Measurements from ENCODE around the gene EIF5.

Gene EIF5

GRCh38 chr14:103348154-103348553, 14.1 kb downstream of the EIF5 start:
- CTCF ChIA-PET: interaction anchor here (1.0 kb wide), 1 partner anchor 14 kb away, joined by 3 read pairs; no protein-coding TSS in a partner anchor
- Histone ChIP-seq H3K27ac (ENCODE audit: extremely low read depth, low read depth, low read length) (no peak overlapping the region), H3K4me3 (ENCODE audit: low read depth, low read length) (no peak overlapping the region), H3K9me3 (ENCODE audit: control insufficient read depth, insufficient read depth, low read depth, low read length) (no peaks in the 10 kb centered on the region), H3K4me1 (ENCODE audit: control insufficient read depth, insufficient read depth, low read length) (no peaks in the 10 kb centered on the region), H3K36me3 (ENCODE audit: control insufficient read depth in 2 of 2, insufficient read depth in 1 of 2, low read length in 2 of 2) (peaks cover 0 to 14% of the 10 kb centered on the region in 2 experiments; a peak in 1 of 3 replicates)
- TF ChIP-seq ZNF704 (tag by site-specific recombination; IDR thresholded peaks at IDR 0.05): no peak
- peak; percentile 74 for TF ChIP-seq ZFP69B (tag by site-specific recombination; IDR thresholded peaks at IDR 0.05)
- peak; percentile 42; the same call in 1 of the 2 replicates for TF ChIP-seq ZNF600 (tag by site-specific recombination; IDR thresholded peaks at IDR 0.05)
- peak; percentile 34 for TF ChIP-seq ZFHX2 (tag by site-specific recombination; conservative IDR thresholded peaks at IDR 0.05)
- peak; percentile 63 for TF ChIP-seq PRDM10 (tag by site-specific recombination; IDR thresholded peaks at IDR 0.05)
- TF ChIP-seq, protein P1, sequence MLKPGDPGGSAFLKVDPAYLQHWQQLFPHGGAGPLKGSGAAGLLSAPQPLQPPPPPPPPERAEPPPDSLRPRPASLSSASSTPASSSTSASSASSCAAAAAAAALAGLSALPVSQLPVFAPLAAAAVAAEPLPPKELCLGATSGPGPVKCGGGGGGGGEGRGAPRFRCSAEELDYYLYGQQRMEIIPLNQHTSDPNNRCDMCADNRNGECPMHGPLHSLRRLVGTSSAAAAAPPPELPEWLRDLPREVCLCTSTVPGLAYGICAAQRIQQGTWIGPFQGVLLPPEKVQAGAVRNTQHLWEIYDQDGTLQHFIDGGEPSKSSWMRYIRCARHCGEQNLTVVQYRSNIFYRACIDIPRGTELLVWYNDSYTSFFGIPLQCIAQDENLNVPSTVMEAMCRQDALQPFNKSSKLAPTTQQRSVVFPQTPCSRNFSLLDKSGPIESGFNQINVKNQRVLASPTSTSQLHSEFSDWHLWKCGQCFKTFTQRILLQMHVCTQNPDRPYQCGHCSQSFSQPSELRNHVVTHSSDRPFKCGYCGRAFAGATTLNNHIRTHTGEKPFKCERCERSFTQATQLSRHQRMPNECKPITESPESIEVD (tag by site-specific recombination; IDR thresholded peaks at IDR 0.05): peak; percentile 34; the same call in 1 of the 2 replicates
- TF ChIP-seq, protein P2, sequence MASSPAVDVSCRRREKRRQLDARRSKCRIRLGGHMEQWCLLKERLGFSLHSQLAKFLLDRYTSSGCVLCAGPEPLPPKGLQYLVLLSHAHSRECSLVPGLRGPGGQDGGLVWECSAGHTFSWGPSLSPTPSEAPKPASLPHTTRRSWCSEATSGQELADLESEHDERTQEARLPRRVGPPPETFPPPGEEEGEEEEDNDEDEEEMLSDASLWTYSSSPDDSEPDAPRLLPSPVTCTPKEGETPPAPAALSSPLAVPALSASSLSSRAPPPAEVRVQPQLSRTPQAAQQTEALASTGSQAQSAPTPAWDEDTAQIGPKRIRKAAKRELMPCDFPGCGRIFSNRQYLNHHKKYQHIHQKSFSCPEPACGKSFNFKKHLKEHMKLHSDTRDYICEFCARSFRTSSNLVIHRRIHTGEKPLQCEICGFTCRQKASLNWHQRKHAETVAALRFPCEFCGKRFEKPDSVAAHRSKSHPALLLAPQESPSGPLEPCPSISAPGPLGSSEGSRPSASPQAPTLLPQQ (tag by site-specific recombination; IDR thresholded peaks at IDR 0.05): peak; percentile 71
- TF ChIP-seq, protein P3, sequence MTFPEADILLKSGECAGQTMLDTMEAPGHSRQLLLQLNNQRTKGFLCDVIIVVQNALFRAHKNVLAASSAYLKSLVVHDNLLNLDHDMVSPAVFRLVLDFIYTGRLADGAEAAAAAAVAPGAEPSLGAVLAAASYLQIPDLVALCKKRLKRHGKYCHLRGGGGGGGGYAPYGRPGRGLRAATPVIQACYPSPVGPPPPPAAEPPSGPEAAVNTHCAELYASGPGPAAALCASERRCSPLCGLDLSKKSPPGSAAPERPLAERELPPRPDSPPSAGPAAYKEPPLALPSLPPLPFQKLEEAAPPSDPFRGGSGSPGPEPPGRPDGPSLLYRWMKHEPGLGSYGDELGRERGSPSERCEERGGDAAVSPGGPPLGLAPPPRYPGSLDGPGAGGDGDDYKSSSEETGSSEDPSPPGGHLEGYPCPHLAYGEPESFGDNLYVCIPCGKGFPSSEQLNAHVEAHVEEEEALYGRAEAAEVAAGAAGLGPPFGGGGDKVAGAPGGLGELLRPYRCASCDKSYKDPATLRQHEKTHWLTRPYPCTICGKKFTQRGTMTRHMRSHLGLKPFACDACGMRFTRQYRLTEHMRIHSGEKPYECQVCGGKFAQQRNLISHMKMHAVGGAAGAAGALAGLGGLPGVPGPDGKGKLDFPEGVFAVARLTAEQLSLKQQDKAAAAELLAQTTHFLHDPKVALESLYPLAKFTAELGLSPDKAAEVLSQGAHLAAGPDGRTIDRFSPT (tag by site-specific recombination; IDR thresholded peaks at IDR 0.05): no peak
- TF ChIP-seq ZNF248 (tag by site-specific recombination; IDR thresholded peaks at IDR 0.05): no peak
- POLR2A ChIA-PET: no interaction called here

DNA sequence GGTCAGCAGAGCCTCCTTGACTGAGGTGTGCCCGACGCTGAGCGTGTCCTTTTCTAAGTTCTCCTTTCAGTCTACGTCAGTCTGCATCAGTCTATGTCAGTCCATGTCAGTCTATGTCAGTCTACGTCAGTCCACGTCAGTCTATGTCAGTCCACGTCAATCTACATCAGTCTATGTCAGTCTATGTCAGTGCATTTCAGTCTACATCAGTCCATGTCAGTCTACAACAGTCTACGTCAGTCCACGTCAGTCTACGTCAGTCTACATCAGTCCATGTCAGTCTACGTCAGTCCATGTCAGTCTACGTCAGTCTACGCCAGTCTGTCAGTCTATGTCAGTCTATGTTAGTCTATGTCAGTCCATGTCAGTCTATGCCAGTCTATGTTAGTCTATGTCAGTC, 15.9 kb downstream of the EIF5 start:
- ChIA-PET CTCF (interaction anchor here (0.9 to 1.5 kb wide), 2 partner anchors 41 to 149 kb away, joined by 4 to 6 read pairs; no protein-coding TSS in a partner anchor), POLR2A (no interaction called here)
- H3K9me3 ChIP-seq (ENCODE audit: control insufficient read depth, insufficient read depth, low read depth, low read length): no peaks in the 10 kb centered on the region
- no peak overlapping the region for H3K4me3 ChIP-seq (ENCODE audit: low read depth, low read length)
- TF ChIP-seq, protein P4, sequence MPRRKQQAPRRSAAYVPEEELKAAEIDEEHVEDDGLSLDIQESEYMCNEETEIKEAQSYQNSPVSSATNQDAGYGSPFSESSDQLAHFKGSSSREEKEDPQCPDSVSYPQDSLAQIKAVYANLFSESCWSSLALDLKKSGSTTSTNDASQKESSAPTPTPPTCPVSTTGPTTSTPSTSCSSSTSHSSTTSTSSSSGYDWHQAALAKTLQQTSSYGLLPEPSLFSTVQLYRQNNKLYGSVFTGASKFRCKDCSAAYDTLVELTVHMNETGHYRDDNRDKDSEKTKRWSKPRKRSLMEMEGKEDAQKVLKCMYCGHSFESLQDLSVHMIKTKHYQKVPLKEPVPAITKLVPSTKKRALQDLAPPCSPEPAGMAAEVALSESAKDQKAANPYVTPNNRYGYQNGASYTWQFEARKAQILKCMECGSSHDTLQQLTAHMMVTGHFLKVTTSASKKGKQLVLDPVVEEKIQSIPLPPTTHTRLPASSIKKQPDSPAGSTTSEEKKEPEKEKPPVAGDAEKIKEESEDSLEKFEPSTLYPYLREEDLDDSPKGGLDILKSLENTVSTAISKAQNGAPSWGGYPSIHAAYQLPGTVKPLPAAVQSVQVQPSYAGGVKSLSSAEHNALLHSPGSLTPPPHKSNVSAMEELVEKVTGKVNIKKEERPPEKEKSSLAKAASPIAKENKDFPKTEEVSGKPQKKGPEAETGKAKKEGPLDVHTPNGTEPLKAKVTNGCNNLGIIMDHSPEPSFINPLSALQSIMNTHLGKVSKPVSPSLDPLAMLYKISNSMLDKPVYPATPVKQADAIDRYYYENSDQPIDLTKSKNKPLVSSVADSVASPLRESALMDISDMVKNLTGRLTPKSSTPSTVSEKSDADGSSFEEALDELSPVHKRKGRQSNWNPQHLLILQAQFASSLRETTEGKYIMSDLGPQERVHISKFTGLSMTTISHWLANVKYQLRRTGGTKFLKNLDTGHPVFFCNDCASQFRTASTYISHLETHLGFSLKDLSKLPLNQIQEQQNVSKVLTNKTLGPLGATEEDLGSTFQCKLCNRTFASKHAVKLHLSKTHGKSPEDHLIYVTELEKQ (tag by site-specific recombination; IDR thresholded peaks at IDR 0.05; ENCODE audit: borderline replicate concordance): peak; percentile 94
- no peak for TF ChIP-seq ZNF830 (tag by site-specific recombination; IDR thresholded peaks at IDR 0.05; ENCODE audit: low read depth)
- H3K36me3 ChIP-seq (ENCODE audit: control insufficient read depth in 2 of 2, insufficient read depth in 1 of 2, low read length in 2 of 2): no peaks in the 10 kb centered on the region
- no peak overlapping the region for H3K27ac ChIP-seq (ENCODE audit: extremely low read depth, low read depth, low read length)
- H3K4me1 ChIP-seq (ENCODE audit: control insufficient read depth, insufficient read depth, low read length): peaks cover 3% of the 10 kb centered on the region; the same call in 1 of the 2 replicates
